Measurements from ENCODE around the gene ZWILCH. TPM values are rescaled to one million over a fixed set of nuclear protein-coding genes. Genes with fewer than 3 reads are reported as not detected.
A peak's percentile ranks its signal among the peaks of the same experiment; 100 is the strongest.

The ZWILCH gene
- polyA plus RNA-seq, 3 donors: 21.2 to 30.2 (median 27.7) TPM

GRCh38 chr15:66524838-66525237 is 19.7 kb downstream of the ZWILCH start:
- no peak for DNase-seq (ENCODE audit: low read depth in 3 of 3, low spot score in 2 of 3)

GRCh38 chr15:66535056-66535455 is 29.9 kb downstream of the ZWILCH start:
- no peak for DNase-seq (ENCODE audit: low read depth in 3 of 3, low spot score in 2 of 3)

DNA sequence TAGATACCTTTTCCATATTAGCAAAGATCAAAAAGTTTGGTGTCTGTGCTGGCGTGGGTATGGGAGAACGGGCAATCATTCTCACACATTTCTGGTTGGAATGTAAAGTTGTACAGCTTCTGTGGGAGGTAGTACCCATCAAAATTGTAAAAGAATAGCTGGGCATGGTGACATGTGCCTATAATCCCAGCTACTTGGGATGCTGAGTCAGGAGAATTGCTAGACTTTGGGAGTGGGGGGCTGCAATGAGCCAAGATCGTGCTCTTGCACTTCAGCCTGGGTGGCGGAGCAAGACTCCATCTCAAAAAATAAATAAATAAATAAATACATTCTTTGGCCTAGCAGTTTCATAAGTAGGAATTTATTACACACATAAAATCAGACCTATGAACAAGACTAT is 37.8 kb downstream of the ZWILCH start:
- no peak for DNase-seq (ENCODE audit: low read depth in 3 of 3, low spot score in 2 of 3)

DNA sequence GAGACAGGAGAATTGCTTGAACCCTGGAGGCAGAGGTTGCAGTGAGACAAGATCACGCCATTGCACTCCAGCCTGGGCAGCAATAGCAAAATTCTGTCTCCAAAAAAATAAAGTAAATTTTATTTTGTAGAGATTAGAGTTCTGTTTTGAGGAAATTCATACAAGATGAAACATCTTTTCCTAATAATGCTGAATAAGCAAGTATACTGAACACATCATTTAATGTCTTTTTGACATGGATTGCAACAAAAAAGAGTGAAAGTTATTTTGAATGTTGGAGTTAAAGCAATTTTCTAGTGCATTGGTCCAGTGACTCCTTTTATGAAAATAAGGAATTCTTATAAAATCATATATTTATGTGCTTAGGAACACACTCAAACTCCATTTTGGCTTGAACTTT is 40.1 kb downstream of the ZWILCH start:
- DNase-seq (ENCODE audit: low read depth in 3 of 3, low spot score in 2 of 3): no peak

DNA sequence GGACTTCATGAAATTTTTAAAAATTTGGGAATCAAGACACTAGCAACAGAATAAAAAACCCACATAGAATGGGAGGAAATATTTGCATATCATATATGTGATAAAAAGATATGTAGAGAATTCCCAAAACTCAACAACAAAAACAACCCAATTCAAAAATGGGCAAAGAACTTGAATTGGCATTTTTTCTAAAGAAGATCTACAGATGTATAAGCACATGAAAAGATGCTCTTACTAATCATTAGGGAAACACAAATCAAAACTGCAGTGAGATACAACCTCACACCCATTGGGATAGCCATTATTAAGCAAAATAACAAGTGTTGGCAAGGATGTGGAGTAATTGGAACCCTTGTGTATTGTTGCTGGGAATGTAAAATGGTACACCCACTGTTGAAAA is 50.6 kb downstream of the ZWILCH start:
- no peak for DNase-seq (ENCODE audit: low read depth in 3 of 3, low spot score in 2 of 3)

DNA sequence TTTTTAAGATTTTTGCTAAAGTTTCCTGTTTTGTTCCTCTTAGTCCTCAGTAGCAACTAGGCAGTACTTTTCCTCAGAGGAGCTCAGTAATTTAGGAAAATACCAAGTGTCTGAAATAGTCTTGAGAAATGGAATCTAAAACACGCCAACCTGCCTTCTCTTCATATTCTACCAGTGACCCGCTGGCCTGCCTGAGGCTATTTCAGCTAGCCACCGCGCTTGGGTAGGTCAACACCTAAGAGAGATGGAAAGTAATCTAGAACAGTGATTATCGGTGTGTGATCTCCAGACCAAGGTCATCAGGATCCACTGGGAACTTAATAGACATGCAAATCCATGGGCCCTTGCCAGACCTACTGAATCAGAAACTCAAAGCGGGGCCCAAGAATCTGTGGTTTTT is 53.1 kb downstream of the ZWILCH start:
- DNase-seq (ENCODE audit: low read depth in 3 of 3, low spot score in 2 of 3): no peak

- DNase-seq (ENCODE audit: low read depth in 3 of 3, low spot score in 2 of 3): no peak
Observed at GRCh38 chr15:66560856-66561525, 55.9 kb downstream of the ZWILCH start.

DNA sequence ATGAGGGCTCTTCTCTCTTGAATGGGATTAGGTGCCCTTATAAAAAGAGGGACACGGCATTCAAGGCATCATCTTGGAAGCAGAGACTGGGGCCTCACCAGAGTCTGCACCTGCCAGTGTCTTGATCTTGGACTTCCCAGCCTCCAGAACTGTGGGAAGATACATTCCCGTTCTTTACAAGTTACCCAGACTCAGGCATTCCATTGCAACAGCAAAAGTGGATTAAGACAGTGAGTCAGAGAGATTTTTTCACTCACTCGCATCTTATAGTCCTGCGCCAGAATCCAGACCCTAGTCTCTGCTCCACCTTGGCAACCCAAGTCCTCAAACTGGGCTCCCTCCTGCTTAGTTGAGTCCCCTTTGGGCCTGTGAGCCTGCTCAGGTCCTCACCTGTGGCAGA is 58.0 kb downstream of the ZWILCH start:
- DNase-seq (ENCODE audit: low read depth in 3 of 3, low spot score in 2 of 3): no peak

DNA sequence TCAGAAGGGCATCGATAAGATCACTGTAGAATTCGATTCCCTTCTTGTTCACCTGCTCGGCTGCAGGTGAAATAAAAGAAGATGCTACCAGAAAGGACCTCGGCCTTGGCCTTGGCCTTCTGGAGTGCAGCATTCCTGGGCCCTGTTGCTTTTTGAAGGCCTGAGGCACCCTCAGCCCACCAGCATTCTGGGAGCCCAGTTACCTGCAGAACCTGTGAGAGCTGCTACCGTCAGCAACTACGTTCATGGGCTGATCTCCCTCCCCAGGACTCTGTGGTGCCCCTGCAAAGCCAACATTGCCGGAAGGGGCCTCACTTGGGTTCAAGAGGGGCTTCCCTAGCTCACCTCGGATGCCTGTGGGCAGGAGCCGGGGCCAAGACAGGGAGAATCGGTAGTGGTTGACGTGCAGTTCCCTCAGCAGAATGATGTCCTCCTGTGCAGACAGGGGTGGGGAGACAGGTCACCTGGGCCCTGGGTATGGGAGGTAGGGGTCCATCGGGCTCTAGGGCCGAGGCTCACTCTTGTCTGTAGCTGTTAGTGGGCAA is 58.5 kb downstream of the ZWILCH start:
- DNase-seq (ENCODE audit: low read depth in 3 of 3, low spot score in 2 of 3): no peak

- DNase-seq (ENCODE audit: low read depth in 3 of 3, low spot score in 2 of 3): no peak
Observed at GRCh38 chr15:66564136-66565041, 59.3 kb downstream of the ZWILCH start.

DNA sequence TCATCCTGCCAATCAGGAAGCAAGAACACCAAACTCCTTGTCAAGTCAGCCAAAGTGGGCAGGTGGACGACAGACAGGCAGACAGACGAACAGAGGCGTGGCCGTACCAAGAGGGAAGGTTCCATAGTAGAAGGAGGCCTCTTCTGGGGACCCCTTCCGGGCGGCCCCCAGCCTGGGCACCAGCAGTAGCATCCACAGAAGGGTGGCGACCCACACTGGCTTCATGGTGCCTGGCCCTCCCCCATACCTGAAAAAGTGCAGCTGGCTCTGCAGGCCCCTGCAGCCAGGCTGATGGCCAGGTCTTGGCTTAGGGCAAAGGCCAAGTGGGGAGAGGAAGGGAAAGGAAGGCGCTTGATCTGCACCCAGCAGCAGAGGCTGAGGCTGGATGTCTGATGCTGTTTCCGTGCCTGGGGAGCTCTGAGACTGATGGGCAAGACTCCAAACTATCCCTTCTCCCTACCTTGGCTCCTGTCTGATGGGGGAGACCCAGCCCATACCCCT is 60.1 kb downstream of the ZWILCH start:
- no peak for DNase-seq (ENCODE audit: low read depth in 3 of 3, low spot score in 2 of 3)

GRCh38 chr15:66565741-66566144 is 60.6 kb downstream of the ZWILCH start, which contains the start of gene LCTL:
LCTL (minus strand) TSS chr15:66565998; CDS start chr15:66565365, 633 bp downstream.
- no peak for DNase-seq (ENCODE audit: low read depth in 3 of 3, low spot score in 2 of 3)

- DNase-seq (ENCODE audit: low read depth in 3 of 3, low spot score in 2 of 3): peak; percentile 41 to 54 (median 46)
Observed at GRCh38 chr15:66566963-66567531, 61.9 kb downstream of the ZWILCH start.

GRCh38 chr15:66567897-66568296 is 62.8 kb downstream of the ZWILCH start:
- DNase-seq (ENCODE audit: low read depth in 3 of 3, low spot score in 2 of 3): no peak

DNA sequence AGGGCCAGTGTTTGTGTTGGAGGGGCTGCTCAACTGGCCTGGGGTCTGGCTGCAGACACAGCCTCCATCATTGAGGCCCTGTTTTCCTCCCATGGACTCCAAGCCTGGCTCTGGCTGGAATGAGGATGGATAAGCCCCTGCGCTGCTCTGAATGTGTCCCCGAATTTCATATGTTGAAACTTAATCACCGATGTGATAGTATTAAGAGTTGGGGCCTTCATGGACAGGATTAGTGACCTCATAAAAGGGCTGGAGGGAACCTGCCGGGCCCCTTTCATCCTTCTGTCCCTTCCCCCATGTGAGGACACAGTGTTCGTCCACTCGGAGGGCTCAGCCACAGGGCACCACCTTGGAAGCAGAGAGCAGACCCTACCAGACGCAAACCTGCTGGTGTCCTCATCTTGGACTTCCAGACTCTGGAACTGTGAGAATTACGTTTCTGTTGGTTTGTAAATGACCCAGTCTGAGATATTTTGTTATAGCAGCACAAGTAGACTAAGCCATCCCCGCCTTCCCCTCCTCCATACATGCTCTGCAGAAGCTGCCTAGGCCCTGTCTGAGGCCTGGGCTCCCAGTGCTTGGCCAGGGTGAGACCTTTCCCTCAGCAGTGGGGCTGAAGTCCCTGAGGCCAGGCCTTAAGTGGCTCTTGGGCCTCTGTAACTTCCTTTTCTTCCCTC is 64.5 kb downstream of the ZWILCH start:
- no peak for DNase-seq (ENCODE audit: low read depth in 3 of 3, low spot score in 2 of 3)

DNA sequence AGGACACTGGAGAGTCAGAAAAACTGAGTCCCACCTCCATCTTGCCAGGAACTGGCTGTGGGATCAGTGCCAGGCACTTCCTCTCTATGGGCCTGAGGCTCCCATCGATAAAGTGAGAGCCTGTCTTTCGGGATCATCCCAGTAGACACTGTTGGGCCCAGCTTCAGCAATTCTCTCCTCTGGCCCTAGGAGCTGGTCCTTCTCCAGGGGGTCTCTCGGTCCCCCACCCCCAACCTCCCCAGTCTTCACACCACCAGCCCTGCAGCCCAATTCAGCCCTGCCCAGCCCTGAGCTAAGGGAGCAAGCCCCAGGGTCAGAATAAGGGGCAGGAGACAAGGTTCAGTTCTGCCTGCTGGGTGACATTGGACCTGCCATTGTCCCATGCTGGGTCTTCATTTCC is 65.2 kb downstream of the ZWILCH start:
- no peak for DNase-seq (ENCODE audit: low read depth in 3 of 3, low spot score in 2 of 3)

- DNase-seq (ENCODE audit: low read depth in 3 of 3, low spot score in 2 of 3): no peak
Observed at GRCh38 chr15:66570842-66571478, 65.8 kb downstream of the ZWILCH start.

- no peak for DNase-seq (ENCODE audit: low read depth in 3 of 3, low spot score in 2 of 3)
Observed at GRCh38 chr15:66572146-66572545, 67.0 kb downstream of the ZWILCH start.

GRCh38 chr15:66573348-66573718 is 68.2 kb downstream of the ZWILCH start:
- no peak for DNase-seq (ENCODE audit: low read depth in 3 of 3, low spot score in 2 of 3)

All from right renal cortex interstitium (tissue), 3 donors.